Stimulated activated CD4-positive, alpha-beta T cell treated with anti-CD3 and anti-CD28 coated beads, Interleukin-15, amount 100 ng/mL, for 24 hours (primary cell): Measurements from ENCODE around the gene GALNT9.
A peak's percentile ranks its signal among the peaks of the same experiment; 100 is the strongest.

Experiments used
- DNase-seq: peaks from one replicate; pipeline ENCODE4 v3.0.0-alpha.2; 2020

GALNT9 gene

GRCh38 chr12:132343294-132344004 is 14.1 kb upstream of the GALNT9 start:
- DNase-seq = no peak

GRCh38 chr12:132342251-132343227 is 13.2 kb upstream of the GALNT9 start:
- DNase-seq = no peak

GRCh38 chr12:132341318-132342050 is 12.1 kb upstream of the GALNT9 start:
- no peak for DNase-seq

- no peak for DNase-seq
These were observed 11.1 kb upstream of the GALNT9 start for GRCh38 chr12:132340266-132341035.

- no peak for DNase-seq
These were observed 10.5 kb upstream of the GALNT9 start for GRCh38 chr12:132339856-132340255.

GRCh38 chr12:132338781-132339180 is 9.4 kb upstream of the GALNT9 start:
- no peak for DNase-seq

GRCh38 chr12:132338311-132338710 is 8.9 kb upstream of the GALNT9 start:
- no peak for DNase-seq

- no peak for DNase-seq
These were observed 8.2 kb upstream of the GALNT9 start for GRCh38 chr12:132337557-132337956.

- DNase-seq = no peak
These were observed 7.3 kb upstream of the GALNT9 start for GRCh38 chr12:132336451-132337413.

- DNase-seq = no peak
These were observed 5.9 kb upstream of the GALNT9 start for GRCh38 chr12:132335179-132335756.

- DNase-seq = no peak
These were observed 4.4 kb upstream of the GALNT9 start for GRCh38 chr12:132333766-132334165.

GRCh38 chr12:132333273-132333672 is 3.9 kb upstream of the GALNT9 start:
- DNase-seq = no peak

- no peak for DNase-seq
These were observed 1.1 kb upstream of the GALNT9 start for GRCh38 chr12:132330549-132330881.

GRCh38 chr12:132329720-132330548 is 545 bp upstream of the GALNT9 start:
- no peak for DNase-seq

GRCh38 chr12:132328282-132329029 is 933 bp downstream of the GALNT9 start:
- no peak for DNase-seq

GRCh38 chr12:132327336-132328171 is 1.8 kb downstream of the GALNT9 start:
- peak; percentile 87 for DNase-seq

- DNase-seq = no peak
These were observed 2.7 kb downstream of the GALNT9 start for GRCh38 chr12:132326646-132327045.

GRCh38 chr12:132325733-132326130 is 3.7 kb downstream of the GALNT9 start:
- no peak for DNase-seq
